ENCODE results near the gene NTM.

GRCh38 chr11:132205496-132205895 lies 835.1 kb downstream of the NTM start:
- TF ChIP-seq CTCF (IDR thresholded peaks at IDR 0.05) (no peak), POLR2A (IDR thresholded peaks at IDR 0.05) (no peak)

All from uterus (tissue), 2 donors.